Renal pelvis (tissue), 4 donors: ENCODE measurements around the gene DPH6. TPM values are rescaled to one million over a fixed set of nuclear protein-coding genes. Genes with fewer than 3 reads are reported as not detected.
"Not testable (repeated sequence)": the region's sequence is repeated elsewhere in the genome, so short reads cannot be mapped to it uniquely, and the experiment has no call there.

ENCODE experiments used
- DNase-seq: peaks from one replicate; pipeline ENCODE4 v3.0.0-alpha.2; 2013
- polyA plus RNA-seq, 3 donors: library from polyadenylated mRNA; unstranded; fragments of 120-200 nt; gene quantifications; one replicate each; pipeline ENCODE4 v1.2.1, GENCODE V29; 2013; ENCODE audit not compliant: insufficient read length in 3 of 3

DPH6 gene
- polyA plus RNA-seq, 3 donors, result 14.3 to 18.4 (median 15.2) TPM

DNA sequence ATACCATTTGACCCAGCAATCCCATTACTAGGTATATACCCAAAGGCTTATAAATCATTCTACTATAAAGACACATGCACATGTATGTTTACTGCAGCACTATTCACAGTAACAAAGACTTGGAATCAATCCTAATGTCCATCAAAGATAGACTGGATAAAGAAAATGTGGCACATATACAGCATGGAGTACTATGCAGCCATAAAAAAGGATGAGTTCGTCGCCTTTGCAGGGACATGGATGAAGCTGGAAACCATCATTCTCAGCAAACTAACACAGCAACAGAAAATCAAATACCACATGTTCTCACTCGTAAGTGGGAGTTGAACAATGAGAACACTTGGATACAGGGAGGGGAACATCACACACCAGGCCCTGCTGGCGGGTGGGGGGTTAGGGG, 104.7 kb downstream of the DPH6 start:
- DNase-seq, result not testable (repeated sequence)

DNA sequence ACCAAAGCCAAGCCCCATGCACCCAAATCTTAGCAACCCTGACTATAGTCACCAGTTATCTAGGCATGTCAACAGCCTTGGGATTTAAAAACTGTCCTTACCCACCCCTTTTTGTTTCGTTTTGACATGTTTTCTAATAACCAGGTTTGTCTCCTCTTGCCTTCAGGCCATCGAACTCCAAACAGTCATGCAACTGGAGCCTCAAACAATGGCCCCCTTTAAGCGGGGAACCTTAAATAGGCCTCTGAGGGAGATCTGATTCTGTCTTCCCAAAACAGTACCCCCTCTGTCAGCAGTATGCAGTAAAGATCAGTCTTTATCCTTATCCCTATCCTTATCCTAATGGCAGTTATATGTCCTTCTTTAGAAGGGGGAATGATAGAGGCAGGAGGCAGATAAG, 105.7 kb downstream of the DPH6 start:
- DNase-seq, result no peak

DNA sequence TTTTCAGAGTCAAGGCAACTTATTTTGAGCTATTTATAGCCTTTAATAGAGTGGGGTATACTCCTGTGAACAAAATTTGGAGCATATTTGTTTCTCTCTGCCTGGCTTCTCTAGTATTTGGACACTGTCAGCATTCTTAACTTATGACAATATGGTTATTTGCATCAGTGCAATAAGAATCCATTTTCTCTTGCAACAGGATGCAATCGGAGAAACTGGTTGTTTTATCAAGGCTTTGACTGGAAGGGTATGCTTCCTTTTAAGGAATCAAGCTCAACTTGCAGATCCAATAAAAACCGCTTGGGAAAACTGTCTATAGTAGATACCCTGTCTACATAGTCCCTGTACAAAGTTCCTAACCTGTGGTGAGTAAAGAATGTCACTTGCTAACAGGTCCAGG, 106.7 kb downstream of the DPH6 start:
- no peak for DNase-seq

DNA sequence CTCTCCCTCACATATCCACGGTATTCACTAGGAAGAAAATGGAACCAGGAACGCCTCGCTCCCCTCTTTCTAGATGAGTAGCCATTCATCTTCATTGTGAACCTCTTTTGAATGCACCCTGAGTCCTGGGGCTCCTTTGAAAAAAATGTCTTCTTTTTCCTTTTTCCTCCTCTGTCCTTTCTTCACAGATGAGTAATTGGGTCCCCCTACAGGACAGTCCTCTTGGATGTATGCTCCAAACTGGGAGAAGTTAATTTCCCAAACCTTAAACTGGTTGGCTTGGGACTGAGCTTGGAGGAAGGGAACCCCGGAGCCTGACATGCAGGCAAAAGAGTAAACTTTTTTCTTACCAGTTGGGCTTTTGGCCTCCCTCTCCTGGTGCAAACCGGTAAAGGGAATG, 108.8 kb downstream of the DPH6 start:
- no peak for DNase-seq

DNA sequence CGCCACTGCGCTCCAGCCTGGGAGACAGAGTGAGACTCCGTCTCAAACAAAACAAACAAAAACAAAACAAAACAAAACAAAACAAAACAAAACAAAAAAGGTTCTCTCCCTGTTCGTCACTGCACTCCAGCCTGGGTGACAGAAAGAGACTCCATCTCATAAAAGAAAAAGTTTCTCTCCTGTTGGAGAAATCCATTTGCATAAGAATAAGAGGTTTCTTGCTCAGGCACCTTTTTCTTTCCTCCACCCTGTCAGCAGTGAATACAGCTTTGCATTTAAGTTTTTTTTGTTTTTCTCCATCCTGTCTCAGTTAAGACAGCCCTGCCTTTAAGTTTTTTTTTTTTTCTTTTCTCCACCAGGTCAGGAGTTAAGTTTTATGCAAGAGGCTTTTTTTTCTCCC, 109.5 kb downstream of the DPH6 start:
- DNase-seq, result no peak

DNA sequence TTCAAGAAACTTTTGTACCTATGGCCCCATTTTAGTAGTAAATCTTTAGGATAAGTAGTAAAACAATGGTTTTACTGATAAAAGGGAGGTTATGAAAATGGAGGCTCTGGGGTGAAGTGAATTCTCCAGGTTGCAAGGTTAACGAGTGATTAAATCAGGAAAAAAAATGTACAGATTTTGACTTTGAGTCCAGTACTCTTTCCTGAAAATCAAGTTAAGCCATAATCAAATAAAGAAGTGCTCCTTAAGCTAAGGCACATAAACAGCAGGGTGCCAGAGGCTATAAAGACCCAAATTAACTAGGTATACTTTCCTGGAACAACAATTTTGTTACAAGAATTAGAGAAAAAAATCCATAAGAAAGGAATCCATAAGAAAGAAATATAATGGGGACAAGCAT, 114.7 kb downstream of the DPH6 start:
- DNase-seq, result no peak

DNA sequence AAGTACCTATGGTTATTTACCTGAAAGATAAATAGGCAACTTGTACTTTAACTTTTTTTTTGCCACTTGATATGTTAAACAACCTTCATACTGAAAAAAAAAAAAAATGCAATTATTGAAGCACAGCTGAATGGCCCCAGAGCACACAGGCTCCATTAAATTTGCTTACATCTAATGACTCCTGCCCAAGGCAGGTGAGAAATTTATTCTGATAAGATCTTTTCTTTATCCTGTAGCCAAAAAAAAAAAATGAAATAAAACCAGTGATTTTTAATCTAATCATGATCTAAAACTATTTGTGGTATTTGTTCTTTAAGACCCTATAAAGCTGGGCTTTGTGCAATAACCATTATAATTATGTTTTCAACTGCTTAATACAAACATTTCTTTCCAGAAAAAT, 115.7 kb downstream of the DPH6 start:
- DNase-seq, result no peak

DNA sequence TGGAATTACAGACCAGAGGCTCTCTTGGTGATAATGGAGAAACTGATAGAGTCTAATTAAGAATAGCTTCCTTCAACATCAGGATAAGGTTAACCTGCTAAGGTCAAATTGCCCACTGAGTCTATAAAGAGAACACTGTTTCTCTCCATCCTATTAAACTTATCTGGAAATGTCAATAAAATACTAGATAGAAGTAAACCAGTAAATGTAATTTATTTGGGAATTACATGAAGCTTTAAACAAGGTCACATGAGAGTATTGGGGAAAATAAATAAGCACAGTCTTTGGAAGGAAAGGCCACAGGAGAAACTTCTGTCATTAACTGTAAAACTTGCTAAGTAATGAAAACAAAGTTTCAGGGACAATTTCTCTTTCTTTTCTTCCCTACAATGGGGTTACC, 118.5 kb downstream of the DPH6 start:
- no peak for DNase-seq

DNA sequence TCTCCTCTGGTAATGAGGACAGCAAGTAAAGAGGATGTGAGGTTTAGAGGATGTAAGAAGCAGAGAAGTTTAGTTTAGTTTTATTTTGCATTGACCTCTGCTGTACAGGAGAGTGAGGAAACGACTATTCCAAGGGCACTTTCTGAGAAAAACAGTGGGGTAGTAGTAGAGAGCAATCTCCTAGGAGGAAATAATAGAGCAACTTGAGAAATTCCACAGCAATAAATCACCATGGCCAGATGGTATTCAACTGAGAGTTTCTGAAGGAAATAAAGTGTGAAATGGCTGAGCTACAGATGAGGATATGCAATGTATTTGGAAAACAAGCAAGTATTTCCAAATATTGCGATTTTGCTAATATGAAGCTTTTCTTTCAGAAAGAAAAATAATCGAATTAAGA, 118.9 kb downstream of the DPH6 start:
- DNase-seq, result no peak

DNA sequence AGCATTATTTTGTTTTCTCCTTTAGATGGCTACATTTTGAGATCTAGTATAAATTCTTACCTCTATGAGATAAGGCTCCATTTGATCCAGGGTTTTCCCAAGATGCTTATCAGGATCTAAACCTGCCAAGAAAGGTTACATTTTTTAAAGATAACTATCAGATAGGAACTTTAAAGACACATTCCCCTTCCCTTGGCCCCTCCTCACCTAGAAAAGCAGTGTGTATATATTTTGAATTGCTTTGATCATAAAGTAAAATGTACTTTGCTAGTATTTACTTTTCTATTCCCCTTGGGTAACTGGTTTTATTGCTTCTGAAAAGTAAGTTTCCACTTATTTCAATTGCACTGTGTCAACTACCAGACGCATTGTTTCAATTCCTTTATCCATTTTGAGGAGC, 135.2 kb downstream of the DPH6 start:
- no peak for DNase-seq

DNA sequence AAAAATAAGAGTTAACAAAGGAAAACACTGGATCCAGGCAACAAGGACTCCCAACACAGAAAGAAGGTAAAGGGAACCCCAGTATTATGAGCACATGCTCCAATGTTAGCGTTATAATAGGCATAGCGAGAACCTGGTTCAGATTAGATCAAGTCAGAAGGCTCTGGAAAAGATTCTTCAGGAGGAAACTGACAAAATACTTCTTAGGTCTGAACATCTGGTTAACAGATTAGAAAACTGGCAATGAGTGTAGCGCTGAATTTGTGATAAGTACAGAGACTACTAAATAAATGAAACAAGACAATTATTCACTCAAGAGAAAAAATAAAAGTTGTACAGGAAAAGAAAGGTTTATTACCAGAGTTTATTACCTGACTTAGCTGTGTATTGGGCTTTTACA, 146.1 kb downstream of the DPH6 start:
- DNase-seq, result no peak

DNA sequence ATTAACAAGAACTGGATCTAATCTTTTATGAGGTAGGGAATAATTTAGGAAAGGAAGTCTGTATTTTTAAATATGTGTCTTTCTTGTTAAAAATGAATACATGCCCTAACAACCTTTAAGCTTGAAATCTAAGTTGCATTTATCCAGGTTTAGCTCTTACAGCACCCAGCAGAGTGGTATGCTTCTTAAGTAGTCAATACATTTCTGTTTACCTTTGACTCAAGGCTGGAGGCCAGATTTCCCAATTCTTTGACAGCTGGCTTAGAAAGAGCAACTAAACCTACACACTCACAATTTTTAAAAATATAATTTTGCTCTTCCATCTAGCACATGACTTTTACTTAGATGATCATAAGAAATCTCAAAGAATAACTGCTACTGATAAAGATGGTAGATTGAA, 148.9 kb downstream of the DPH6 start:
- no peak for DNase-seq

DNA sequence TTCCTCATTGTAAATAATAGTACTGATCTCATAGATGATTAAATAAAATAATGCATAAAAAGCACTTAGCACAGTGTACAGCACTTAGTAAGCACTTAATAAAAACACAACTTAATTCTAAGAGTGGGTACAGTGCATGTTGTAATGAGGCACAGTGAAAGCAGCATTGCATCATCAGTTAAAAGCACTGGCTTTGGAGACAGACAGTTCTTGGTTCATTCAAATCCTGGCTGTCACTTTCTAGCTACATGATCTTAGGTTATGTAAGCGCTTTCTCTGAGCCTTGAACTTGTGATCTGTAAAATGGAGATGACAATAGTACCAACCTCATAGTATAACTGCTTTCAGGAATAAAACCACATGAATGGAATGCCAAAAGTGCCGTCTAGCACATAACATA, 151.5 kb downstream of the DPH6 start:
- no peak for DNase-seq

DNA sequence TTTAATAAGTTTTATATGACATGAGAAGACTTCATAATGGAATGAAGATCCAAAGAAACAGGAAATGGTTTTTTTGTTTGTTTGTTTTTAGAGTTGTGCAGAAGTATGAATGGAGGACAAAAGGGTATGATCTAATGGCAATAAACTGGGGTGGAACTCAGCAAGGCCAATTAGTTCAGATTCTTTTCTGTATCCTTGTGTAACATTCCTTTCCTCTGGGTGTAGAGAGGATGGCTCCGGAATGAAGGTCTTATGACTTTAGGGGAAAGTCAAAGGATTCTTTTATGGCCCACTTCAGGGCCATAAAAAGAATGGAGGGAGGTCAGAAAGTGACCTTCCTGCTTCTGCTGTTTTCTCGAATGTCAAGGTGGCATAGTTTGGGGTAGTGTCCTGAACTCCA, 152.6 kb downstream of the DPH6 start:
- DNase-seq, result no peak

DNA sequence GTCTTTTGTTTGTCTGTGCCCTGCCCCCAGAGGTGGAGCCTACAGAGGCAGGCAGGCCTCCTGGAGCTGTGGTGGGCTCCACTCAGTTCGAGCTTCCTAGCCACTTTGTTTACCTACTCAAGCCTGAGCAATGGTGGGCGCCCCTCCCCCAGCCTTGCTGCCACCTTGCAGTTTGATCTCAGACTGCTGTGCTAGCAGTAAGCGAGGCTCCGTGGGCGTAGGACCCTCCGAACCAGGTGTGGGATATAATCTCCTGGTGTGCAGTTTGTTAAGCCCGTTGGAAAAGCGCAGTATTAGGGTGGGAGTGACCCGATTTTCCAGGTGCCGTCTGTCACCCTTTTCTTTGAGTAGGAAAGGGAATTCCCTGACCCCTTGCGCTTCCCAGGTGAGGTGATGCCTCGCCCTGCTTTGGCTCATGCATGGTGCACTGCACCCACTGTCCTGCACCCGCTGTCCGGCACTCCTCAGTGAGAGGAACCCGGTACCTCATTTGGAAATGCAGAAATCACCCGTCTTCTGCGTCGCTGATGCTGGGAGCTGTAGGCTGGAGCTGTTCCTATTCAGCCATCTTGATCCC, 154.5 kb downstream of the DPH6 start:
- not testable (repeated sequence) for DNase-seq

DNA sequence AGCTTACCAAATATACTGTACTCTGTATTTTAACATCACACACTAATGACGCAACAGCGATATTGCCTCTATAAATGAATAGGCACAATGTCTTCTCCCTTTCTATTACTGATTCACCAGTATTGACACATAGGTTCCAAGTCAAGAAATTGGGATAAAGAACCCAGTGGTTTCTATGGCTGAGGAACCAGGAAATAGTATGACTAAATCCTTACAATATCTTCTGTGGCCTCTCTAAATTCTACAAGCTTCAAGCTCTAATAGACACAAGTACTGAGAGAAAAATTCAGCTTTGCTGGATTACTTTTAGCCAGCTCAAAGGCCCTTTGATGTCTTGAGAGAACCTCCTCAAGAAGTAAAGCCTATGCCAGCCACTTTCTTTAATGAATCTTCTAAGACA, 162.5 kb downstream of the DPH6 start:
- DNase-seq, result no peak

DNA sequence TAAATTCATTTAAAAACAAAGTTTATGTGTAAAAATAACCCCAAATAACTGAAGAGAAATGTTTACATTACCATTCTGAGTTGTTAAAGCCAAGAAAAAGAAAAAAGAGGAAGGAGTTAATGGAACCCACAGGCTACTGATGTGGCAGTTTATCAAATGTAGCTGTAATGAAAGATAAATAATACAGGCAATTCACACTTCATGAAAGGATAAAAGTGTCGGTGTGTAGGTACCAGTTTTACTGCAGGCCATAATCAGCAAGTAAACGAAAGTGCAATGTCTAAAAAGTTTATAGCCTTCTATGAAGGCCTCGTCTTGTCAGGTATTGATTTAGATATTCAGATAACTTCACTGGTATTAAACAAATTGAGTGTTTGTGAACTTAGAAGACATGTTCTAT, 164.6 kb downstream of the DPH6 start:
- no peak for DNase-seq

DNA sequence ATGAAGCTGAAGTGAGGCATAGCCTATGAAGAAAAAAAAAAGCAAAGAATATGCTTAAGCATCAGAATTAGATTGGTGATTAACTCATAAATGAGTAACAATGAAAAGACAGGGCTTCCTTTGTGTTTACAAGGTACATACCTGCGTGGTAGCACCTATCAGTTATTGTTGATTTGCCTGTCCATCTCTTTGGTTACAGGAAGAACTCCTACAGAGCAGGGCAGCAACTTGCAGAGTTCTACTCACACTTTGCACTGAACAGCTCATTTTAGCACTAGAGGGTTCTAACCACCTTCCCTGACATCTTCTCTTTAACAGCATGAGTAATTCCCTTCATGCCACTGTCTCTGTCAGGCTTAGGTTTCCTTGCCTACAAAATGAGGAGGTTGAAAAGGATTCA, 166.0 kb downstream of the DPH6 start:
- no peak for DNase-seq

DNA sequence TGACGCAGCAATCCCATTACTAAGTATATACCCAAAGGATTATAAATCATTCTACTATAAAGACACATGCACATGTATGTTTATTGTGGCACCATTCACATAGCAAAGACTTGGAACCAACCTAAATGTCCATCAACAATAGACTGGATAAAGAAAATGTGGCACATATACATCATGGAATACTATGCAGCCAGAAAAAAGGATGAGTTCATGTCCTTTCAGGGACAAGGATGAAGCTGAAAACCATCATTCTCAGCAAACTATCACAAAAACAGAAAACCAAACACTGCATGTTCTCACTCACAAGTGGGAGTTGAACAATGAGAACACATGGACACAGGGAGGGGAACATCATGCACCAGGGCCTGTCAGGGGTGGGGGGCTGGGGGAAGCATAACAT, 167.5 kb downstream of the DPH6 start:
- not testable (repeated sequence) for DNase-seq

DNA sequence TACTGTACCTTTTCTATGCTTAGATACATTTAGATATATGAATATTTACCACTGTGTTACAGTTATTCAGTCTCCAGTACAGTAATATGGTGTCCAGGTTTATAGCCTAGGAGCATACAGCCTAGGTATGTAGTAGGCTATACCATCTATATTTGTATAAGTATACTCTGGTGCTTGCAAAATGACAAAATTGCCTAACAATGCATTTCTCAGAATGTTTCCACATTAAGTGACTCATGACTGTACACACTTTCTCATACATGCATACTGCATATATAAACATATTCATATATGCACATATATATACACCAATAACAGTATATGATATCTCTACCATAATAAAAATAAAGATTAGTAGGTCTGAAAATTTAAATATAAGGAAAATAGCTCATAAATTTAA, 169.3 kb downstream of the DPH6 start:
- no peak for DNase-seq

DNA sequence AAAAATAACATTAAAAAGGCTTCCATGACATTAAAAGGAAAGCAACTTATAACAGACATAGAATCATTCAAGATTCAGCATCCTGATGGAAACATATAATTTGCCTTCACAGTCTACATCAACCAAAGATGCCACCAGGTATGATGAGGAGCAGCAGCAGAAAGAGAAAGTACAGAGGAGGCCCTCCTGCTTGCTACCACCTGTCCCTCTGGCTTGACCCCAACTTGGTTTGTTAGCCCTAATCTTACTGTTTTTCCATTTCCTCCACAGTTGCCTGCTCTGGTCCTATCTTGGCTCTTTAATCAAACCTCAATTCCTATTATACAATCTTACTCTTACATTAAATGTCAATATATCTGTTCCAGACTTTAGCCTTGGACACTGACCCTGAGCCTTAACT, 171.3 kb downstream of the DPH6 start:
- DNase-seq, result no peak

DNA sequence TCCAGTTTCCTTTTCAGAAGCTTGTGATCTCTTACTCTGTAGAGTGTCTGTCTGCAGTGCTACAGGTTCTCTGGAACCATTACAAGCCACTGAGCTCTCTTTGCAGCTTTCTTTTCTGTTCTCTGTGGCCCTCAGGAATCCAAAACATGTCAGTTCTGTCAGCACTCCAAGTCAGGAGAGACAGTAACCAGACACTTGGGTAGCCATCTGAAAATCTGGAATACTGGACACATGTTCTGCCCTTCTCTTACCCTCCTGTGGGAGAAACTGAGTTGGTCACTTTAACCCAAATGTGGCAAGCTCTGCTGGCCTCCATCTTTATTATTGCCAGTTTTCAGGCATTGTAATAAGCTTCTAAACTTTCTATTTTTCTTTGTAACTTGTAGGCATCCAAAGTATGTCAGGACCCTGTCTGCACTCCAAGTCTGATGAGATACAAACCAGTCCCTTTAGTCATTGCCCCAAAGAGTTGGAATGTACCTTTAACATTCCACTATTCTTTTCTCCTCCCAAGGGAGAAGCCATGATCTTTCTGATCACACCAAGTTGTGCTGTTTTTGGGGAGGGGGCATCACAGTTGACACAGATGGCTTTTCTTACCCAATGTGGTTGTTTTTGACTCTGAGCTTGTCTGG, 183.7 kb downstream of the DPH6 start:
- DNase-seq, result no peak

DNA sequence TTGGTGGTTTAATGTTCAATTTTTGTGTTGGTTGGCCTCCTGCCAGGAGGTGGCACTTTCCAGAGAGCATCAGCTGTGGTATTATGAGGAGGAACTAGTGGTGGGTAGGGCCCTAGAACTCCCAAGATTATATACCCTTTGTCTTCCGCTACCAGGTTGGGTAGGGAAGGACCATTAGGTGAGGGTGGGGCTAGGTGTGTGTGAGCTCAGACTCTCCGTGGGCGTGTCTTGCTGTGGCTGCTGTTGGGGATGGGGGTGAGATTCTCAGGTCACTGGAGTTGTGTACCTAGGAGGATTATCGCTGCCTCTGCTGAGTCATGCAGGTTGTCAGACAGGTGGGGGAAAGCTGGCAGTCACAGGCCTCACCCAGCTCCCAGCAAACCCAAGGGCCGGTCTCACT, 187.1 kb downstream of the DPH6 start:
- DNase-seq, result no peak

DNA sequence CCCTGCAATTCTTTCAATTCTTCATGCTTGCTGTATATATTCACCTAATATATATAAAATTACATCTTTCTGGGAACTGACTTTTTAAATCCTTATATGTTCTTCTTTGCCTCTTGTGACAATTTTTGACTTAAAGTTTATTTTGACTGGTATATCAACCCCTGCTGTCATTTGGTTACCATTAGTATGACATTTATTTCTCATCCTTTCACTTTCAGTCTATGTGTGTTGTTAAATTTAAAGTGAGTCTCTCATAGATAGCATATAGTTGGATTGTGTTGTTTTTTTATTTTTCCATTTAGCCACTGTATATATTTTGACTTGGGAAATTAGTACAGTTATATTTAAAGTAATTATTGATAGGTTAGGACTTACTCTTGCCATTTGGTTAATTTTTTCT, 194.9 kb downstream of the DPH6 start:
- DNase-seq, result no peak

DNA sequence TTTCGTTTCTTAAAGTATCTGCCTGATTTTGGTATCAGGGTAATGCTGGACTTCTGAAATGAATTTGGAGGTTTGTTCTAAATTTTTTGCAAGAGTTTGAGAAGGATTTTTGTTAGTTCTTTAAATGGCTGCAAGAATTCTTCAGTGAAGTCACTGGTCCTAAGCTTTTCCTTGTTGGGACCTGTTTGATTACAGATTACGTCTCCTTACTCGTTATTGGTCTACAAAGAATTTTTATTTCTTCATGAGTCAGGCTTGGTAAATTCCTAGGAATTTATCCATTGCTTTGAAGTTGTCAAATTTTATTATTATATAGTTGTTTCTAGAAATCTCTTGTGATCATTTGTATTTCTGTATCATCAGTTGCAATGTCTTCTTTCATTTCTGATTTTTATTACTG, 196.0 kb downstream of the DPH6 start:
- DNase-seq, result no peak
